Adrenal gland (tissue), 5 donors: ENCODE data around the gene FAF1.

Source experiments
- POLR2A ChIP-seq, 2 donors: fragments of 450-650 bp; IDR thresholded peaks; one replicate each; pipeline ENCODE4 v1.6.1; 2017; ENCODE audit warnings: antibody characterized with exemption in 2 of 2, mild to moderate bottlenecking in 2 of 2, moderate library complexity in 1 of 2
- TF ChIP-seq, protein P1 (sequence below), 6 experiments: fragments of 450-650 bp in 4 of 6; fragments of 200-600 bp in 2 of 6; sonication (generic) in 1 of 6; IDR thresholded peaks; 1 replicate in 5 of 6; 2 replicates in 1 of 6; pipeline versions ENCODE4 v1.5.1 to v1.8.0; 2016 to 2021; ENCODE audit warnings: antibody characterized with exemption in 6 of 6, mild to moderate bottlenecking in 2 of 6, moderate library complexity in 1 of 6
- donor health status: DM: no; HTN: no; CAD: no.

DNA sequence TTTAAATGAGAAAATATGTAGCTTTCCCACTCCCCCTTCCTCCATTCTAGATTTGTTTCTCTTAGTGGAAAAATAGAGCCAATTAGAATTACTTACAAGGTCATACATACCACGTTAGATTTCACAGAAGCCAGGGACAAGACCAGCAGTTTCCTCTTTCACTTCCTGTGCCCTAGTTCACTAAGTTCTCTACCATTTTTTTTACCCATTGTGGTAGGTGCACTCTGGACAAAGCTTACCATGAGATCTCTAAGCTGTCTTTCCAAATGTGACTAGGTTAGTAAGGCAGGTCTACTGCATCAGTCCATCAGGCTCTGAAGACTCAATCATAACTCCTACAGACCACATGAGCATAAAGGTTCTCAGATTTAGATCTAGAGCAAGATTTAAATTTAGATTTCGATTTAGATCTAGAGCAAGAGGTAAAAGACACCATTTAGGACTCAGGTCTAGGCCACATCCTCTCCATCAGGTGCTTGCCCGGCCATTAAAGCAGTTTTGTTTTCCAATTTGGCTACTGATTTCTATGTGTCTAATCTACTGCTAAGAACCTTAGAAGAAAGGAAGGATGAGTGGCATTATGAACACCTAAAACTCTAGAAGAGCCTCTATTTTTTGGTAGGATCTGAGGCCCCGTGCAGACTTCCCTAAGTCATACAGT lies 235.3 kb downstream of the FAF1 start:
- TF ChIP-seq POLR2A (IDR thresholded peaks at IDR 0.05) = no peak
- TF ChIP-seq, protein P1, sequence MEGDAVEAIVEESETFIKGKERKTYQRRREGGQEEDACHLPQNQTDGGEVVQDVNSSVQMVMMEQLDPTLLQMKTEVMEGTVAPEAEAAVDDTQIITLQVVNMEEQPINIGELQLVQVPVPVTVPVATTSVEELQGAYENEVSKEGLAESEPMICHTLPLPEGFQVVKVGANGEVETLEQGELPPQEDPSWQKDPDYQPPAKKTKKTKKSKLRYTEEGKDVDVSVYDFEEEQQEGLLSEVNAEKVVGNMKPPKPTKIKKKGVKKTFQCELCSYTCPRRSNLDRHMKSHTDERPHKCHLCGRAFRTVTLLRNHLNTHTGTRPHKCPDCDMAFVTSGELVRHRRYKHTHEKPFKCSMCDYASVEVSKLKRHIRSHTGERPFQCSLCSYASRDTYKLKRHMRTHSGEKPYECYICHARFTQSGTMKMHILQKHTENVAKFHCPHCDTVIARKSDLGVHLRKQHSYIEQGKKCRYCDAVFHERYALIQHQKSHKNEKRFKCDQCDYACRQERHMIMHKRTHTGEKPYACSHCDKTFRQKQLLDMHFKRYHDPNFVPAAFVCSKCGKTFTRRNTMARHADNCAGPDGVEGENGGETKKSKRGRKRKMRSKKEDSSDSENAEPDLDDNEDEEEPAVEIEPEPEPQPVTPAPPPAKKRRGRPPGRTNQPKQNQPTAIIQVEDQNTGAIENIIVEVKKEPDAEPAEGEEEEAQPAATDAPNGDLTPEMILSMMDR (IDR thresholded peaks at IDR 0.05) = no peak
